ENCODE data around the gene KCNQ5.

KCNQ5 gene

GRCh38 chr6:72869621-72870020 is 247.8 kb downstream of the KCNQ5 start:
- H3K4me3 ChIP-seq (ENCODE audit: low read length): no peak overlapping the region
- DNase-seq (ENCODE audit: low read depth): no peak
- TF ChIP-seq CTCF (IDR thresholded peaks at IDR 0.05; ENCODE audit: insufficient read depth, low read depth, low read length, missing control alignments): no peak

DNA sequence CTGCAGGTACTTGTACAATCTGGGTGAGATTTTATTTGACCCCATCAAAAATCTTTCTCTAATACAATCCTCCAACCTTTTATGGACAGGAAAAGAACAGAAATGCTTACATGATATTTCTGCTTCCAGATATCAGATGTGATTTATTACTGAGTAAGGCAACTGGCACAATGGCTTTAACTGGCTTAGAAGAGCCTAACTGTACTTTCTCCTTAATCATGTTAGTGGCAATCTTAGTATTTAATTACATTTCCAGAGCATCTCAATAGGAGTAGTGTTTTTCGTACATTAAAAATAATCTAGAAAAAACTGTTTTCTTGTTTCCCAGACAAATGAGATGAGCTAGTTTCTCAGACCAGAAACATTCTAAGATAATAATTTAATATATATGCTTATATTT is 251.6 kb downstream of the KCNQ5 start:
- no peak overlapping the region for H3K4me3 ChIP-seq (ENCODE audit: low read length)
- no peak for DNase-seq (ENCODE audit: low read depth)
- no peak for TF ChIP-seq CTCF (IDR thresholded peaks at IDR 0.05; ENCODE audit: insufficient read depth, low read depth, low read length, missing control alignments)

- DNase-seq (ENCODE audit: low read depth): no peak
- H3K4me3 ChIP-seq (ENCODE audit: low read length): no peak overlapping the region
- TF ChIP-seq CTCF (IDR thresholded peaks at IDR 0.05; ENCODE audit: insufficient read depth, low read depth, low read length, missing control alignments): no peak
These were observed 254.4 kb downstream of the KCNQ5 start for GRCh38 chr6:72876256-72876655.

- no peak overlapping the region for H3K4me3 ChIP-seq (ENCODE audit: low read length)
- TF ChIP-seq CTCF (IDR thresholded peaks at IDR 0.05; ENCODE audit: insufficient read depth, low read depth, low read length, missing control alignments): no peak
- DNase-seq (ENCODE audit: low read depth): no peak
These were observed 264.3 kb downstream of the KCNQ5 start for GRCh38 chr6:72886170-72886569.

DNA sequence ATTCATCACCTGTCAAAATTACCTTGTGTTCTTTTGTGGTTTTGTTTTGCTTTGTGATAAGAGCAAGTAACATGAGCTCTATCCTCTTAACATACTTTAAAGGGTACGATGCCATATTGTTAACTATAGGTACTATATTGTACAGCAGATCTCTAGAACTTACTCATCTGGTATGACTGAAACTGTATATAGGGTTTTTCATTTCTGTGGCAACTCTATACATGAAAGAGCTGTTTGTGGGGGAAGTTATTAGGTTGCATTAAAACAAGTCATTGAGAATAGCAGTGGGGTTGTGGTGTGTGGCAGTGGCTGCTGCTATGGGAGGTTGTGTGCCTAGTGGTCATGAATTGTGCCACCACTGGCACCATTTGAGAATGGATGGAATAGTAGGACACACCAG is 268.4 kb downstream of the KCNQ5 start:
- TF ChIP-seq CTCF (IDR thresholded peaks at IDR 0.05; ENCODE audit: insufficient read depth, low read depth, low read length, missing control alignments): no peak
- H3K4me3 ChIP-seq (ENCODE audit: low read length): no peak overlapping the region
- DNase-seq (ENCODE audit: low read depth): no peak

DNA sequence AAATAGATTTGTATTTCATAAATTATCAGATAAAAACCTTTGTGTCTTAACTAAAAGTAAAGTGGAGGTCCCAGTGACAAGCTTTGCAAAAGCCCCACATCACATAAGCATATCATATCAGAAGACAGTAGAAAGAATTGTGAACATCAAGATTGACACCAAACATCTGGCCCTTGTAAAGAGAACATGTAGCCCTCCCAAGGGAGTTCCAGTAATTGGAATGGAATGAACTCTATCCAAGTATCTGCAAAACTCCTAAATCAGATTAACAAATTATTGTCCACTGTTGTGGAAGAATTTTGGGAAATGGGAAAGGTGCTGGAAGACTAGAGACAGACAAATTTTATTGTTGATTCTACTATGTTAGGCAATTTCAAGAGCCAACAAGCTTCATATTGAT is 268.8 kb downstream of the KCNQ5 start:
- no peak overlapping the region for H3K4me3 ChIP-seq (ENCODE audit: low read length)
- TF ChIP-seq CTCF (IDR thresholded peaks at IDR 0.05; ENCODE audit: insufficient read depth, low read depth, low read length, missing control alignments): no peak
- DNase-seq (ENCODE audit: low read depth): no peak

GRCh38 chr6:72892901-72893300 is 271.0 kb downstream of the KCNQ5 start:
- no peak for TF ChIP-seq CTCF (IDR thresholded peaks at IDR 0.05; ENCODE audit: insufficient read depth, low read depth, low read length, missing control alignments)
- DNase-seq (ENCODE audit: low read depth): no peak
- H3K4me3 ChIP-seq (ENCODE audit: low read length): no peak overlapping the region

Data from epithelial cell of esophagus (primary cell).